ENCODE results near the gene TPH2. TPM values are rescaled to one million over a fixed set of nuclear protein-coding genes. Genes with fewer than 3 reads are reported as not detected.

Gene TPH2
- total RNA-seq, 4 donors from 2014 or later = not detected

GRCh38 chr12:71904629-71905028 is 34.0 kb upstream of the TPH2 start:
- no peak overlapping the region for H3K4me3 ChIP-seq
- no peak for ATAC-seq
- no peak for TF ChIP-seq EP300 (IDR thresholded peaks at IDR 0.05)
- TF ChIP-seq POLR2A (IDR thresholded peaks at IDR 0.05) = no peak
- TF ChIP-seq POLR2AphosphoS5 (IDR thresholded peaks at IDR 0.05) = no peak
- TF ChIP-seq CTCF (IDR thresholded peaks at IDR 0.05) = no peak
- no peaks in the 10 kb centered on the region for H3K4me1 ChIP-seq
- no peaks in the 10 kb centered on the region for H3K9me3 ChIP-seq
- H3K27me3 ChIP-seq = no peaks in the 10 kb centered on the region
- peaks cover 0 to 88% of the 10 kb centered on the region in 2 donors for H3K36me3 ChIP-seq
- 30 to 33% methylated on average over 1 of the region's 1 CpG for WGBS, 2 donors (ENCODE audit: low coverage in 1 of 2)
- no peak overlapping the region for H3K27ac ChIP-seq

GRCh38 chr12:71935594-71935993 is 3.1 kb upstream of the TPH2 start:
- no peak for TF ChIP-seq POLR2A (IDR thresholded peaks at IDR 0.05)
- no peak for TF ChIP-seq EP300 (IDR thresholded peaks at IDR 0.05)
- TF ChIP-seq CTCF (IDR thresholded peaks at IDR 0.05) = no peak
- TF ChIP-seq POLR2AphosphoS5 (IDR thresholded peaks at IDR 0.05) = no peak
- no peak overlapping the region for H3K4me3 ChIP-seq
- no peaks in the 10 kb centered on the region for H3K4me1 ChIP-seq
- no peaks in the 10 kb centered on the region for H3K9me3 ChIP-seq
- no peak for ATAC-seq
- no peaks in the 10 kb centered on the region for H3K36me3 ChIP-seq
- peaks cover 28% of the 10 kb centered on the region for H3K27me3 ChIP-seq
- WGBS, 2 donors (ENCODE audit: low coverage in 1 of 2) = 60 to 71% methylated on average over 4 of the region's 4 CpGs
- no peak overlapping the region for H3K27ac ChIP-seq

GRCh38 chr12:71940068-71940467 is 1.4 kb downstream of the TPH2 start:
- ATAC-seq = no peak
- TF ChIP-seq CTCF (IDR thresholded peaks at IDR 0.05) (no peak), EP300 (IDR thresholded peaks at IDR 0.05) (no peak), POLR2A (IDR thresholded peaks at IDR 0.05) (no peak), POLR2AphosphoS5 (IDR thresholded peaks at IDR 0.05) (no peak)
- Histone ChIP-seq H3K4me1 (no peaks in the 10 kb centered on the region), H3K36me3 (no peaks in the 10 kb centered on the region), H3K9me3 (no peaks in the 10 kb centered on the region), H3K27ac (no peak overlapping the region), H3K27me3 (peaks cover 50% of the 10 kb centered on the region), H3K4me3 (no peak overlapping the region)

GRCh38 chr12:71941174-71941573 is 2.5 kb downstream of the TPH2 start:
- WGBS, 2 donors (ENCODE audit: low coverage in 1 of 2) = 81 to 87% methylated on average over 6 of the region's 6 CpGs
- Histone ChIP-seq H3K36me3 (no peaks in the 10 kb centered on the region), H3K27ac (no peak overlapping the region), H3K4me3 (no peak overlapping the region), H3K27me3 (peaks cover 50% of the 10 kb centered on the region), H3K9me3 (no peaks in the 10 kb centered on the region), H3K4me1 (no peaks in the 10 kb centered on the region)
- no peak for ATAC-seq
- TF ChIP-seq CTCF (IDR thresholded peaks at IDR 0.05) = no peak
- TF ChIP-seq POLR2AphosphoS5 (IDR thresholded peaks at IDR 0.05) = no peak
- no peak for TF ChIP-seq EP300 (IDR thresholded peaks at IDR 0.05)
- no peak for TF ChIP-seq POLR2A (IDR thresholded peaks at IDR 0.05)

- Histone ChIP-seq H3K9me3 (no peaks in the 10 kb centered on the region), H3K36me3 (no peaks in the 10 kb centered on the region), H3K27me3 (peaks cover 50% of the 10 kb centered on the region), H3K4me1 (peaks cover 0 to 1% (median 0%) of the 10 kb centered on the region in 3 donors), H3K4me3 (no peak overlapping the region), H3K27ac (no peak overlapping the region)
- WGBS, 2 donors (ENCODE audit: low coverage in 1 of 2) = 39% methylated on average over 2 of the region's 2 CpGs; no CpG with 5 or more reads in 1 of the 2 donors
- TF ChIP-seq CTCF (IDR thresholded peaks at IDR 0.05) (no peak), EP300 (IDR thresholded peaks at IDR 0.05) (no peak), POLR2A (IDR thresholded peaks at IDR 0.05) (no peak), POLR2AphosphoS5 (IDR thresholded peaks at IDR 0.05) (no peak)
- ATAC-seq = no peak
Observed at GRCh38 chr12:71942259-71942658, 3.6 kb downstream of the TPH2 start.
